T-helper 22 cell (primary cell): Measurements from ENCODE around the gene TSN.
"Not testable (repeated sequence)": the region's sequence is repeated elsewhere in the genome, so short reads cannot be mapped to it uniquely, and the experiment has no call there.

Source experiments
- DNase-seq: peaks from one replicate; pipeline ENCODE4 v3.0.0-alpha.2; 2020; ENCODE audit warnings: low read depth

Gene TSN

GRCh38 chr2:121803503-121803902, 48.1 kb downstream of the TSN start:
- no peak for DNase-seq

- DNase-seq: no peak
These were observed 48.9 kb downstream of the TSN start for GRCh38 chr2:121804340-121804739.

GRCh38 chr2:121804997-121805765, 49.7 kb downstream of the TSN start:
- no peak for DNase-seq

DNA sequence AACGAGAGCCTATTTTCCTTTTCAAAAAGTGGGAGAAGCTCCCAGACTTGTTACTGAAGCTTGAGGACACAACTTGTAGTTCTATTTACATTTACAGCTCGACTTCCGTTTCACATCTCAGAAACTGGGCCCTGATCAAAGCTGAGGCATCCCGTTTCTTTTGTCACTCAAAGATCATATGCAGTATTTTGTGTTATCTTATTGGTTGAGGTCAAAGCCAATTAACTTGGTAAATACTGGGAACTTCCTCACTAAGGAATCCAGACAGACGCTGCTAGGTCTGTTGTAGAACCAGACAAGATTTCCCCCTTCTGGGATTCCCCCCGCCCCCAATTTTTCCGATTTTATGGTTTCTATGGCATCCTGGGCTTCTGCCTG, 50.3 kb downstream of the TSN start:
- DNase-seq: no peak

- not testable (repeated sequence) for DNase-seq
These were observed 52.3 kb downstream of the TSN start for GRCh38 chr2:121807771-121808170.

GRCh38 chr2:121809607-121810006, 54.2 kb downstream of the TSN start:
- no peak for DNase-seq

DNA sequence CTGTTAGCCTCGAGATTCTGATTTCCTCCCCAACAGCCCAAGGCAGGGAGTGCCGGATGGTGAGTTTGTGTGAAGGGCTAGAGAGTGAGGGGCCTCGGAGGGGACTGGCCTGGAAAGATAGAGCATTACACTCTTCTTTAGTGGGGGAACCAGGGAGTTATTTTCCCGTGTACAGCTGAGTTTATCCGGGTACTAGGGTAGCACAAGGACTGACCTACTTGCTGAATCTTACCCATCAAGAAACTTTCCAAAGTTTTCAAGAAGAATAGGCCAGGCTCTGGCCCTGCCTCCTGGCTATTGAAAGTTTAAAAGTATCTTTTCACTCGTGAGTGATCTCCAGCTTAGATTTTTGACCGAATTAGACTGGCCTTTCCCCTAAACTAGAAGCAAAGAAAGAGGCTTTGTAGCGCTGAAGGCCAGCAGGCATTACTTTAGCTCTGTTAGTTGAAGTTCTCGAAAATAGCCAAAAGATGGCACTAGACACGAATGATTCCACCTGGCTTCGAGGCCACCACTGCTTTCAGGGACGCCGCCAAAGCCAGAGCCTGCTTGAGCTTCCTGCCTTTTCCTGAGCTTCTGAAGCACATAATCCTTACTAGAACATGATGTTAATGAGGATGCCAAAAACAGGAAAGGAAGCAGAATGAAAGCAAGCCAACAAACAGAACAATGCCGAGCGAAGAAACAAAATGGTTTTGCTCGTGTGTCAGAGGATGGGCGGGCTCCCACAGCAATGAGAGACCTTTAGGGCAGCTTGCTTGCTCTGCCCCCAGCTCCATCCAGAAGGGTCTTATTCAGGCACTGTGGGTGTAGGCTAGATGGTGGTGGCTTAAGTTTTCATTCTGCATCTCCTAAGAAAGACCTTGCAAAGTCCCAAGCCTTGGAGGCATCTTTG, 55.8 kb downstream of the TSN start:
- DNase-seq: no peak

GRCh38 chr2:121813083-121813482, 57.6 kb downstream of the TSN start:
- not testable (repeated sequence) for DNase-seq

DNA sequence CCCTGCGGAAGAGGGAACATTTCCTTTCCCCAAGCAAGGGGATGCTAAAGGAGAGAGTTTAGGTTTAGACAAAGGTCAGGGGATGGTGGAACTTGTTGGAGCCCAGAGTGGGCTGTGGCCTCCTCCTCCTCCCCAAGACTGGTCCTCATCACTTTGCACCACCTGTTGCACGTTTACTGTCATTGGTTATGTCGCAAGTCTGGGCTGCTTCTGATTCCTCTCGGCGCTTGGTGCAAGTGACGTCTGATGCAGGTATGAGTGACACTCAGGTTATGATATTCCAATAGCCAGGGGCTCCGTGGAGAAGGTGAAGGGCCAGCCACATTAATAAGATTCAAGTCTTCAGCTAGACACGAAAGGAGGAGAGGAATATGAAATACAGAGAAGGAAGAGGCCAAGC, 59.8 kb downstream of the TSN start:
- no peak for DNase-seq

DNA sequence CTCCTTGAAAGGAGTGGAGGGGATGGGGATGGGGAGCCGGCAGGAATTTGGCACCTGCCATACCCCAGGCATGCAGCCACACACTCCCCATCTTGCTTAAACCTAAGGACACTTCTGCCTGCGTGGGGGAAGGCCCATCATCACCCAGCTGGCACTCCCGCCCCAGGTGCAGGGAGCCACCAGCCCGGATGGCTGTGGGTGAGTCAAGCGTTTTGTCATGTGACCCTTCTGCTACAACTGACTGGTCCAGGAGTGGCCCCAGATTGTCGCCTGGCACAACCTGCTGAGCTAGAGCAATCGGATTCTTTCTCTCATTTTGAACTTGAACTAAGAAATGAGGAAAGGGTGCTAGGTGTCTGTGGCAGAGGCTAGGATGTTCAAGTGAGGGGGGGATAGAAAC, 61.3 kb downstream of the TSN start:
- DNase-seq: no peak

- DNase-seq: not testable (repeated sequence)
These were observed 61.9 kb downstream of the TSN start for GRCh38 chr2:121817304-121817703.
